Measurements from ENCODE around the gene GPR137.
"Not testable (repeated sequence)": the region's sequence is repeated elsewhere in the genome, so short reads cannot be mapped to it uniquely, and the experiment has no call there.

- TF ChIP-seq CTCF, POLR2A (IDR thresholded peaks at IDR 0.05): not testable (repeated sequence)
Measured at GRCh38 chr11:64323984-64324383, 38.3 kb downstream of the GPR137 start.

All from right lobe of liver (tissue), 4 donors.